GM12875 (cell line): ENCODE results near the gene HSD17B8.

Source experiments
- H3K4me3 ChIP-seq: one replicate; pipeline ENCODE4 v1.5.1; 2011; ENCODE audit warnings: low read depth, low read length, control low read depth
- TF ChIP-seq, protein P1 (sequence below): IDR thresholded peaks from 2 replicates; pipeline ENCODE4 v1.5.1; 2011; ENCODE audit warnings: low read depth, mild to moderate bottlenecking, control low read depth, inconsistent platforms, low read length, moderate library complexity, borderline replicate concordance; ENCODE audit not compliant: insufficient read depth

The HSD17B8 gene

DNA sequence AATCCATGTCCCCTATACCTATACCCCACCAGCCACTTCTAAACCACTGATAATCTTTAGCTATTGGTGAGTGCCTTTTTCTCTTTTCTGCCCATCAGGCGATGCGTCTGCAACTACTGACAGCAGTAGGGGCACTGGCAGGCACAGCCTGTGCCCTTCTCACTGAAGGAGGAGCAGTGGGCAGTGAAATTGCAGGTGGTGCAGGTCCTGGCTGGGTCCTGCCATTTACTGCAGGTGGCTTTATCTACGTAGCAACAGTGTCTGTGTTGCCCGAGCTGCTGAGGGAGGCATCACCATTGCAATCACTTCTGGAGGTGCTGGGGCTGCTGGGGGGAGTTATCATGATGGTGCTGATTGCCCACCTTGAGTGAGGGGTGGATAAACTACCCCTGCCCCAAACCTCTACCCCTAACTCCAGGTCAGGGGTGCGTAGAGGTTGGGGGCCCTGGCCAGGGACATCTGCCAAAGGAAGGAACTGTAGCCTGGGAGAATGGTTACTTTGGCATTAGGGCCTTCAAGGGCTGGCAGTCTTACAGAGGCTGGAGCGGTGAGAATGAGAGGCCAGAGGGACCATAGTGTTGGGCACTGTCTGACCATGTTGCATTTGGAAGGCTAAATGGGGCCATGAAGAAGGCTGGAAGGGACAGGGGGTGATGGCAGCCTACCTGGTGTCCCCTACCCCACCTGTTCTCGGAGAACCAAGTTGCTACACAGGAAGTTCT is 851 bp upstream of the HSD17B8 start:
- no peak overlapping the region for H3K4me3 ChIP-seq
- TF ChIP-seq, protein P1, sequence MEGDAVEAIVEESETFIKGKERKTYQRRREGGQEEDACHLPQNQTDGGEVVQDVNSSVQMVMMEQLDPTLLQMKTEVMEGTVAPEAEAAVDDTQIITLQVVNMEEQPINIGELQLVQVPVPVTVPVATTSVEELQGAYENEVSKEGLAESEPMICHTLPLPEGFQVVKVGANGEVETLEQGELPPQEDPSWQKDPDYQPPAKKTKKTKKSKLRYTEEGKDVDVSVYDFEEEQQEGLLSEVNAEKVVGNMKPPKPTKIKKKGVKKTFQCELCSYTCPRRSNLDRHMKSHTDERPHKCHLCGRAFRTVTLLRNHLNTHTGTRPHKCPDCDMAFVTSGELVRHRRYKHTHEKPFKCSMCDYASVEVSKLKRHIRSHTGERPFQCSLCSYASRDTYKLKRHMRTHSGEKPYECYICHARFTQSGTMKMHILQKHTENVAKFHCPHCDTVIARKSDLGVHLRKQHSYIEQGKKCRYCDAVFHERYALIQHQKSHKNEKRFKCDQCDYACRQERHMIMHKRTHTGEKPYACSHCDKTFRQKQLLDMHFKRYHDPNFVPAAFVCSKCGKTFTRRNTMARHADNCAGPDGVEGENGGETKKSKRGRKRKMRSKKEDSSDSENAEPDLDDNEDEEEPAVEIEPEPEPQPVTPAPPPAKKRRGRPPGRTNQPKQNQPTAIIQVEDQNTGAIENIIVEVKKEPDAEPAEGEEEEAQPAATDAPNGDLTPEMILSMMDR = no peak

DNA sequence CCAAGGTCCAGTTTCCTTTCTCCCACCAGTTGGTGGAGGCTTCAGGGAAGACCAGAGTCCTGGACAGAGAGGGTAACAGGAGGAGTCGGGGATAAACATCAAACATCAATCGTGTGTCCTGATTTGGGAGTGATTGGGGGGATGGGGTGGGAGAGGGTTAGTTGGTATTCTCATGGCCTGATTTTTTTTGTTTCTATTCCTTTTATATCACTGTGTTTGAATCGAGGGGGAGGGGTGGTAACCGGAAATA is 365 bp upstream of the HSD17B8 start:
- TF ChIP-seq, protein P1 = no peak
- no peak overlapping the region for H3K4me3 ChIP-seq

DNA sequence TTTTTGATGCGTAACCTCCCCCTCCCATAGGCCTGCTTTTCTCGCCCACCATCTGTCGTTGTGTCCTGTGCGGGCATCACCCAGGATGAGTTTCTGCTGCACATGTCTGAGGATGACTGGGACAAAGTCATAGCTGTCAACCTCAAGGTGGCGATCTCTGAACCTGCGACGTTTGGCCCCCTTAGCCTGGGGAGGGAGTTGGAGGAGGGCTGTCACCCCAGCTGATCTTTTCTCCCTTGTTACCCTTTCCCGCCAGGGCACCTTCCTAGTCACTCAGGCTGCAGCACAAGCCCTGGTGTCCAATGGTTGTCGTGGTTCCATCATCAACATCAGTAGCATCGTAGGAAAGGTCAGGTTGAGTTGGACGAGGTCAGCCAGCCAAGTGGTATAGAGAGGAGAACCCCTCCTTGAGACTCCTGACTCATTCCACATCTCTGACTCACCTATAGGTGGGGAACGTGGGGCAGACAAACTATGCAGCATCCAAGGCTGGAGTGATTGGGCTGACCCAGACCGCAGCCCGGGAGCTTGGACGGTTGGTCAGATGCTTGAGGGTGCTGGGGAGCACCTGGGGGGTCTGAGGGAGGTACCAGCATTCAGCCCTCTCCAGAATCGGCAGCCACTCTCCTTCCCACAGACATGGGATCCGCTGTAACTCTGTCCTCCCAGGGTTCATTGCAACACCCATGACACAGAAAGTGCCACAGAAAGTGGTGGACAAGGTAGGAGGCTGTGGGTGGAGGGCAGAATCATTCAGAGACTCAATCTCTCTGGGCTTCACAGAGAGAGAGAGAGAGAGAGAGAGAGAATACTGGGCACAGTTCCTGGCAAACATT is 954 bp downstream of the HSD17B8 start:
- peak overlapping the region; percentile 69 for H3K4me3 ChIP-seq
- TF ChIP-seq, protein P1 = peak; percentile 32; the same call in 1 of the 2 replicates

DNA sequence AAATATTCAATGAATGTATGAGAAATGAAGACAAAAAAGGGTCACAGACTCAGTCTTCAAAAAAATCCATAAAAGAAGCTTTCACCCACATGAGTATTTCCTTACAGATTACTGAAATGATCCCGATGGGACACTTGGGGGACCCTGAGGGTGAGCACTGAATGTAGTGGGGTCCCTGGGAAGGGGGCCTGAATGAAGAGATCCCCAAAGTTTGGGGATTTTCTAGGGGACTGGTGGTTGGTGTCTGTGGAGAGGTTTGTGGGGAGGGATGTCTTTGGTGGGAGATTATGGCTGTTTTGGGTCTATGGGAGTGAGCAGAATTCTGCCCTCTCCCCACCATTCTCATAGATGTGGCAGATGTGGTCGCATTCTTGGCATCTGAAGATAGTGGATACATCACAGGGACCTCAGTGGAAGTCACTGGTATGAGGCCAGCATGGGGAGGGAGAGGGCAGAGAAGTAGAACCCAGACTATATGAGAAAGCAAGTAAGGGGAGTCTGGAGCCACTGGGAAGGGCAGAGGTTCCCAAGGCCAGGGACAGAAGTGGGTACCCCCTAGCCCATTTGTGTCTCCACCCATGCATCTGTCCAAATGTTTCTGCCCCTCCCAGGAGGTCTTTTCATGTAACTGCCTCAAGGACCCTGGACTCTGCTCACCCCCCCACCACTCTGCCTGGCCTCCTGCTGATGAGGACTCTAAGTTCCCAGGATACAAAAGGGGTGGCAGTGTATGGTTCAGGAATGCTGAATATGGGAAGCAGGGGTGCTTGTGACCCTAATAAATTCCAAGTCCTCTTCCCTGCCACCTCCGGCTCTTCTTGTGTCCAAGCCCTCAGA is 1.8 kb downstream of the HSD17B8 start:
- H3K4me3 ChIP-seq = no peak overlapping the region
- TF ChIP-seq, protein P1 = no peak

DNA sequence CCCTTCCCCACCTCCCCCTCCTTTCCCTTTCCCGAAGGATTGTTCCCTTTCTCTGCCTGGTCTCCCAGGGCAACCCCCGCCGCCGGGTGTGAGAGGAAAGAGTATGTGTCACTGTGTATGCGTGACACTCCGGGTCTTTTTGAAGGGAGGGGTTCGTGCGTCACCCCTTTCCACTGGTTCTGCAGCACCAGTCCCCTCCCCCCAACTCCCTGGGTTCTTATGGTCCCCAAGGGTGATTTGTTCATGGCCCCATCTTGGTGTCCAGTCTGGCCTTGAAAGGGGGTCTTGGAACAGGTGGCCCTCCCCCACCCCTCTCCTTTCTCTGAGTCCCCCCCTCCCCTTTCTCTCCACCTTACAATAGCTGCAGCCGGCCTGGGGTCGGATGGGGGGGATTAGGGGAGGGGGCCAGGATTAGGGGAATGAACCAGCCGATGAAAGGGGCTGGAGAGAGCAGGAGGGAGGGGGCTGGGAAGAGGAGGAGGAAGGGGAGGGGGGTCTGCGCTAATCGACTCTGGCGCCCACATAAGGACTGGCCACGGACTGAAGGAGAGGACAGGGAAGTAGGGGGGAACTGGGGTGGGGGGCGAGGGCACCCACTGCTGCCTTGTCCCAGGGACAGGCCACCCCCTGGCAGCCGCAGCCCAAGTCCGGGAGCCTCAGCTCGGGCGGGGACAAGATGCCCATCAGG is 2.6 kb downstream of the HSD17B8 start:
- TF ChIP-seq, protein P1 = no peak
- no peak overlapping the region for H3K4me3 ChIP-seq

DNA sequence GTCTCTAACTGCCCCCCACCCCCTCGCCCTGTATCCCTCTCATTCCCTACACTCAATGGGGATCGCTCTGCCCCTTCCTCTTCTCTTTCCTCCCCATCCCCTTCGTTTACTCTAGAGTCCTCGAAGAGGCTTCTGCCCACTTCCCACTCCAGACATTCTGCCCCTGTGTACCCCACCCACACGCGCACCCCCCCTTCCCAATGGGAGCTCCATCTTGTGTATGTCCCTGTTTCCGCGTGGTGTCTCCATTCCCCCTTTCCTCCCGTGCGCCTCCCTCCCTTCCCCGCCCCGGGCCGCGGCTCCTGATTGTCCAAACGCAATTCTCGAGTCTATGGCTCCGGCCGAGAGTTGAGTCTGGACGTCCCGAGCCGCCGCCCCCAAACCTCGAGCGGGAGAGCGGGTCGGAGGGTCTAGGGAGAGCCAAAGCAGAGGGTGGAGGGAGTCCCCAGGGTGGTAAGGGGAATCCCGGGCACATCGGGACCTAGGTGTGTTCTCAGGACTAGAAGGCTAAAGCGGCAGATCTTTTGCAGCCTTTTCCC is 3.2 kb downstream of the HSD17B8 start:
- peak overlapping the region; percentile 75 for H3K4me3 ChIP-seq
- TF ChIP-seq, protein P1 = no peak
